Kidney epithelial cell (primary cell): ENCODE results near the gene HAUS1. TPM values are rescaled to one million over a fixed set of nuclear protein-coding genes. Genes with fewer than 3 reads are reported as not detected.

Experiments used
- DNase-seq: peaks from one replicate; pipeline ENCODE4 v3.0.0-alpha.2; 2010; ENCODE audit warnings: low read depth
- H3K27me3 ChIP-seq: 2 replicates; pipeline ENCODE4 v1.6.0; 2011; ENCODE audit warnings: low read length; ENCODE audit not compliant: control insufficient read depth, insufficient read depth
- H3K36me3 ChIP-seq: 2 replicates; pipeline ENCODE4 v1.5.1; 2011; ENCODE audit warnings: low read length; ENCODE audit not compliant: control insufficient read depth, insufficient read depth
- H3K4me3 ChIP-seq: 2 replicates; pipeline ENCODE4 v1.5.1; 2011; ENCODE audit warnings: low read depth, mild to moderate bottlenecking, control low read depth, low read length
- CTCF ChIP-seq: IDR thresholded peaks from 2 replicates; pipeline ENCODE4 v1.5.1; 2011; ENCODE audit warnings: mild to moderate bottlenecking, moderate library complexity, low read length, control low read depth, inconsistent platforms; ENCODE audit not compliant: insufficient read depth, poor library complexity, severe bottlenecking
- total RNA-seq: library from RNA; depleted of rRNA; stranded (reverse); fragments of >200 nt; gene quantifications from 2 replicates; pipeline ENCODE4 v1.2.3, GENCODE V29; 2015

The HAUS1 gene
- total RNA-seq, 1 donor from 2014 or later, result 28.8 TPM

GRCh38 chr18:46097801-46098615, 6.2 kb upstream of the HAUS1 start, which contains the start of gene ATP5F1A:
TSS of gene ATP5F1A (minus strand) at chr18:46098296. CDS start at chr18:46098231, 65 bp downstream.
- peak; percentile 39 for DNase-seq
- peak within 1 kb of the TSS; percentile 87 for H3K4me3 ChIP-seq
- no peaks in the 10 kb centered on the region for H3K27me3 ChIP-seq
- H3K36me3 ChIP-seq, result no peaks in the 10 kb centered on the region
- peak; percentile 3 for TF ChIP-seq CTCF

GRCh38 chr18:46098616-46098933, 5.6 kb upstream of the HAUS1 start:
- H3K4me3 ChIP-seq, result peak overlapping the region; percentile 87
- DNase-seq, result no peak
- TF ChIP-seq CTCF, result no peak
- no peaks in the 10 kb centered on the region for H3K36me3 ChIP-seq
- no peaks in the 10 kb centered on the region for H3K27me3 ChIP-seq

- no peak for TF ChIP-seq CTCF
- no peaks in the 10 kb centered on the region for H3K36me3 ChIP-seq
Observed at GRCh38 chr18:46099463-46099862, 4.7 kb upstream of the HAUS1 start.

GRCh38 chr18:46109386-46109785, 5.2 kb downstream of the HAUS1 start:
- no peak for TF ChIP-seq CTCF
- no peak overlapping the region for H3K4me3 ChIP-seq
- H3K27me3 ChIP-seq, result no peaks in the 10 kb centered on the region
- no peak for DNase-seq
- no peaks in the 10 kb centered on the region for H3K36me3 ChIP-seq

More at GRCh38 chr18:46099463-46099862, 4.7 kb upstream of the HAUS1 start:
- no peak for DNase-seq
- H3K27me3 ChIP-seq, result no peaks in the 10 kb centered on the region
- no peak overlapping the region for H3K4me3 ChIP-seq

DNA sequence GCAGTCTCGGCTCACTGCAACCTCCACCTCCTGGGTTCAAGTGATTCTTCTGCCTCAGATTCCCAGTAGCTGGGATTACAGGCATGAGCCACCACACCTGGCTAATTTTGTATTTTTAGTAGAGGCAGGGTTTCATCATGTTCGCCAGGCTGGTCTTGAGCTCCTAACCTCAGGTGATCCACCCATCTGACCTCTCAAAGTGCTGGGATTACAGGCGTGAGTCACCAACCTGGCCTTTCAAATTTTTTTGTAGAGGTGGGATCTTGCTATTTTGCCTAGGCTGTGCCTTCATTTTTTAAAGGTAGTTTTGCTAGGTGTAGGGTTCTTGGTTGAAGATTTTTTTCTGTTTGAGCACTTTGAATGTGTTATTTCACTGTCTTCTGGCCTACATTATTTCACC, 6.2 kb downstream of the HAUS1 start:
- no peaks in the 10 kb centered on the region for H3K27me3 ChIP-seq

More for the DNA sequence above, 6.2 kb downstream of the HAUS1 start:
- Histone ChIP-seq H3K4me3 (no peak overlapping the region), H3K36me3 (no peaks in the 10 kb centered on the region)
- DNase-seq, result no peak
- TF ChIP-seq CTCF, result no peak
